NCI-H2081 treated with DMSO at 0.1 percent for 48 hours (cell line): ENCODE data around the gene PPFIBP1.
A peak's percentile ranks its signal among the peaks of the same experiment; 100 is the strongest.
"Not testable (repeated sequence)": the region's sequence is repeated elsewhere in the genome, so short reads cannot be mapped to it uniquely, and the experiment has no call there.

Experiments
- DNase-seq: peaks from one replicate; lab custom pipeline; 2025; lab: John Stamatoyannopoulos, UW

The PPFIBP1 gene

DNA sequence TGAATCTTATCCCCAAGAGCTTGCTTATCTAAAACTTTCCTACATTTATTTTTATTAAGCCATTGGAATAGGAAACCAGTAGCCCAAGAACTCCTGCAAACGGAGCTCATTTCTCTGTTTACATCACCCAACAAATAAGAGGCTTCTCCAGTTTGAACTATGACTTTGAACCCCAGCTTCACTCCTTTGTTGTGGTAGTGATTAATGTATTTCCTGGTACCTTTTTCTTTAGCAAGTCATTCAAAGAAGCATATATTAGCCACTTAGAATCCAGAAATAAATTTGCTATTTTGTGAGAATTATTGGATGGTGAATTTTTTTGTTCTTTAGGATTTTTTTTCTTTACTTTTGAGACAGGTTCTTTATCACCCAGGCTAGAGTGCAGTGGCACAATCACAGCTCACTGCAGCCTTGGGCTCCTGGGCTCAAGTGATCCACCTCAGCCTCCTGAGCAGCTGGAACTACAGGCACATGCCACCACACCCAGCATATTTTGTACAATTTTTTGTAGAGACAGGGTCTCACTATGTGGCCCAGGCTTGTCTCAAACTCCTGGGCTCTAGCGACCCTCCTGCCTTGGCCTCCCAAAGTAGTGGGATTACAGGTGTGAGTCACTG, 104.0 kb downstream of the PPFIBP1 start:
- not testable (repeated sequence) for DNase-seq

DNA sequence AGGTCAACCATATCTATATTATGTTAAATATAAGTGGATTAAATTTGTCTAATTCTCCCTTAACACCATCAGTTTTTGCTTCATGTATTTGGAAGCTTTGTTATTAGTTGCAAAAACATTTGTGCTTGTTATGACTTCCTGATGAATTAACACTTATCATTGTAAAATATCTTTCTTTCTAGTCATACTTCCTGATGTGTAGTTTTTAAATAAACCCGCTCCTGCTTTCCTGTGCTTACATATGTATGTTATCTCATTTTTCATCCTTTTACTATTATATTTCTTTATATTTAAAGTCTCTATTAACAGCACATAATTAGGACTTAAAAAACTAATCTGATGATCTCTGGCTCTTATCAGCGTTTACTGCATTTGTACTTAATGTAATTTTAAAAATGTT, 106.2 kb downstream of the PPFIBP1 start:
- DNase-seq, result not testable (repeated sequence)

DNA sequence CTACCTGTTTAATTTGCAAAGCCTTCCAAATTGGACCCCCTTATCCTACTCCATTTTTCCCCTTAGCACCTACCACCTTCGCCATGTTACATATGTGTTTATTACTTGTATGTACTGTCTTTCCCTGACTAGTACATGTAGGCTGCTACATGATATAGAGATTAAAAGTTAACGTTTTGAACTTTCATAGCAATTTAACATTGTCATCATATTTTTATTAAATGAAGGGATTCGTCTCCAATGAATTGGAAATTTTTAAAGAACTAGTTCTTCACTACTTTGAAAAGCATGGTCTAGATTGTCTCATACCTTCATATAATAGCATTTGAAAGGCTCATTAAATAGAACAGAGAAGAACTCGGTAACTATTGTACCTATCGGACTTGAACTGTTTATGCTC, 107.4 kb downstream of the PPFIBP1 start:
- no peak for DNase-seq

DNA sequence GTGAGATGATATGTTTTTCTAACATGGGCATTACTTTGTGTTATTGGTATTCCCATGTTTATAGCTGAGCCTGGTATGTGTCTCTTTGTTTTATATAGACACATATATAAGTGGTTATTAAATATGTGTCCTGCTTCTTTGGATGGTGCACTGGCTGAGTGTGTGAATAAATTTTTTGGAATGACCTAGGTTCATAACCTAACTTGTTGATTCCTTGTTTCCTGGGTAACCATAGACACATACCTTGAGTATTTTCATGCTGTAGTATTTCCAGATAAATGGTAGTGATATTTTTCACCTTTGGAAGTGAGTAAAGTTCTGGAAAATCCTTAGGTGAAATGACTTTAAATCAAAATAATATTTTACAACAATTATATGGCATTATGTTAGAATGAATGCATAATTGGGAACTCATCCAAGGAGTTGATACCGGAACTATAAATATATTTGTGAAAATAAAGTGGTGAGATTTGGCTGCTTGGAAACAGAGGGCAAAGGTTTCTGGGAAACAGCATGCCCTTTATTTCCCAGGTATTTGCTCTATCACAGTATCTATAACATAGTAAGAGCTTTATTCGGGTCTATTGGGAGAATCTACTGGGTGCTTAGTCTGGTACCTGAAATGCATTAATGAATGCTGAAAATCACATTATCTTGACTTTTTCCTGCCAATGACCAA, 107.9 kb downstream of the PPFIBP1 start:
- no peak for DNase-seq

DNA sequence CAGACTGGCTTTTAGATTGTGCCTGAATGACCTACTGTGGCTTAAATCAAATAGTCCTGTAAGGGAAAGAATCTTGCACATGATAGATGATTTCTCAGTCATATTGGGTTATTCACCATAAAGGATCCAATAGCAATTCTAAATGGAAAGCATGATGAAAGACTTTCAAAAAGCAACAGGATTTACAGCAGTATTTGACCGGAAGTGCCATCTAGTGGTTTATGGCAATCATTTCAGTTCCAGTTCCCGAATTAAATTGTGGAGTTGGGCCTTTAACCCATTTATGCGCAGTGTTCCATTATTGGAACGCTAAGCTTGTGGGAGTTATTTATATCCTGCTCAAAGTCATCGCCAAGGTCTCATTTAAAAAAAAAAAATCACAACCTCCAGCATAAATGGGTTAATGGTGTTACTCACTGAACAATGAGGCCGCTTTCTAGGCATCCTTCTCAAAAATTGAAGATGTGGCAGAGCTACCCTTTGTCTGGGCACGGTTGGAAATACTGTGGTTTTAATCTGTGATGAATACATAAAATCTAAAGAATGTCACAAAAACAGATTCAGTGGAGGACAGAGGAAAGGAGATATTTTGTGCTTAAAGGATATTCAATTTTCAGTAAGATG, 111.5 kb downstream of the PPFIBP1 start:
- peak; percentile 11 for DNase-seq

GRCh38 chr12:27636569-27636968, 112.6 kb downstream of the PPFIBP1 start:
- DNase-seq, result not testable (repeated sequence)

GRCh38 chr12:27637524-27637923, 113.5 kb downstream of the PPFIBP1 start:
- DNase-seq, result no peak

GRCh38 chr12:27639265-27639664, 115.3 kb downstream of the PPFIBP1 start:
- no peak for DNase-seq

DNA sequence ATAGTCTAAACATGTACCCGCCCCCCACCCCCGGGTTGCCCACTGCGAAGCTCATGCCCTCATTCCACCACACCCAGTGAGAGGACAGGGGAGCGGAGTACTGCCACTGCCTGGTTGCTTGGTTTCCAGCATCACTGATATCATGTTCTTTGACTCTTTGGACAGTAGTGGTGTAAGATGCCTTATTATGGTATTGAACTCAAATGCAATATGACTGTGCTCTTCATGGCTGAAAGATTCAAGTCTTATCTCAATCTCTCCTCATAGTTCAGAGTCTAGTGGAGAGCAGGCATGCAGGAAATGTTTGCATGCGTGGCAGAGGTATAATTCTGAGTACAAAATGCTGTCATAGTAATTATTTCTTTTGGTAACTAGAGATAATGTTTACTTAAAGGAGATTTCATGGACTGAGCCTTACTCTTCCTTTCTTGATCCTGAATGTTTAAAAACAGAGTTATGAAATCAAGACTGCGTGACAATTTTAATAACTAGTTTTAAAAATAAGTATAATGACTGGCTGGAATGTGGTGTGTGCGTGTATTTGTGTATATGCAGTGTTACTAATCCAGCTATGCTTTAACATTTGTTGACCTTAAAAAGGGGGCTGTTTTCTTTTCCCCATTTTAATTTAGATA, 116.7 kb downstream of the PPFIBP1 start:
- not testable (repeated sequence) for DNase-seq

DNA sequence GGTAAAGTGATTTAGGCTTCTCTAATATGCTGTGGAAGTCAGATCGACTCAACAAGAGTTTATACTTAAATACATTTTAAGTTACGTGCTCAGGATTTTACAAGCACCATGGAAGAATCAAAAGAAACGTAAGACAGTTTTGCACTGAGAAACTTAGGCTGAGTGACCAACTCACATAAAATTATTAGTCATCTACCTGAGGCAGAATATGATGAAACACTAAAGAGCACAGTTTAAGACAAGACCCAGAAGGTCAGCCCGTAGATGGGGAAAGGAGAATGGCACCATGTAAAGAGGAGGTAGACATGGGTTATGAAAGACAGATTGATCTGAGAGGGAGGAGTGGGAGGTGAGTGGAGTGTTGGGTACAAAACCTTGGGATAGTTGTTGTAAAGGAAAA, 118.4 kb downstream of the PPFIBP1 start:
- not testable (repeated sequence) for DNase-seq

DNA sequence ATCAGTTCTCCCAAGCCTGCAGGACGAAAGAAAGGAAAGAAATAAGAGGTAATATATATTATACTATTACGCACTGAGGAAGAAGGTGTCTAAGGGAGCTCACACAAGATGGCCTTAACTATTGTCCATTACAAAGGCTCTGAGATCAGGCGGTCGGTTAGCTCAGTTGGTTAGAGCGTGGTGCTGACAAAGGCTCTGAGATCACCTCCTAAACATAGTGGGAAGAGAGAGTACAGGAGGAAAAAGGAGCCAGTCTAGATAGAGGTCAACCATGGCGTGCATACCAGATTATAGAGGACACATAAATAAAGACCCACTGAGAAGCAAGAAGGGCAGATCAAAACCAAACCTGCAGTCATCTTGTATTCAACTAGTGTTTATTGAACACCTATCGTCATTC, 118.9 kb downstream of the PPFIBP1 start:
- not testable (repeated sequence) for DNase-seq

- DNase-seq, result no peak
Measured at GRCh38 chr12:27644158-27644845, 120.3 kb downstream of the PPFIBP1 start.

DNA sequence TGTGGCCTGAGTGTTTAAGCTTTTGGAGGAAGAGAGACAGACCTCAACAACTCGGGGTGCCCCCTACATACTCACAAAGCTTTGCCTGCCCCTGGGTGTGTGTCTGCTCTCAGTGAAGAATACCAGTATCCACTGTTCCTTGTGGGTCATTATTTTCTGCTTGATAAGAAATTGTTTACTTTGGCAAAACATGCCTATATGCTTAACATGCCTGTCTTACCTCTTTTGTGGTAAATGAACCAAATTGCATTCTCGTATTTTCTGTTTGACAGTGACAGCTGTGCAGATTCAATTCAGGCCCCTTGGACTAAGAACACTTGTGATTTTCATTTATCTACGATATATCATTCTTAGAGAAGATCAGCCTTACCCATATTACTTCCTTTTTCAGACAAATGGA, 121.7 kb downstream of the PPFIBP1 start:
- no peak for DNase-seq

DNA sequence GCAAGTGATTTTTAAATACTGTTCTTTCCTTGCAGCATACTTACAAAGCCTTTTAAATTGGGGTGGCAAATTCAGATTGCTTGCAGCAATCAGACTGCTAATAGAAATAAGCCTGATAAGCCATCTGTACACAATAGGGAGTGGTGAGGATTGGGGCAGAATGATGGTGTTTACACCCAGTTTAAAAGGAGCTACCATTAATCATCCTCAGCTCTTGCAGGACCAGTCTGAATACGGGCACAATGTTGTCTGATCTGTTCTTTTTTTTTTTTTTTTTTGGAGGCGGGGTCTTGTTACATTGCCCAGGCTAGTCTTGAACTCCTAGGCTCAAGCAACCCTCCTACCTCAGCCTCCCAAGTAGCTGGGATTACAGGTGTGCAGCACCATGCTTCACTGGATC, 122.1 kb downstream of the PPFIBP1 start:
- no peak for DNase-seq

- no peak for DNase-seq
Measured at GRCh38 chr12:27650011-27650410, 126.0 kb downstream of the PPFIBP1 start.

GRCh38 chr12:27651201-27651600, 127.2 kb downstream of the PPFIBP1 start:
- no peak for DNase-seq

DNA sequence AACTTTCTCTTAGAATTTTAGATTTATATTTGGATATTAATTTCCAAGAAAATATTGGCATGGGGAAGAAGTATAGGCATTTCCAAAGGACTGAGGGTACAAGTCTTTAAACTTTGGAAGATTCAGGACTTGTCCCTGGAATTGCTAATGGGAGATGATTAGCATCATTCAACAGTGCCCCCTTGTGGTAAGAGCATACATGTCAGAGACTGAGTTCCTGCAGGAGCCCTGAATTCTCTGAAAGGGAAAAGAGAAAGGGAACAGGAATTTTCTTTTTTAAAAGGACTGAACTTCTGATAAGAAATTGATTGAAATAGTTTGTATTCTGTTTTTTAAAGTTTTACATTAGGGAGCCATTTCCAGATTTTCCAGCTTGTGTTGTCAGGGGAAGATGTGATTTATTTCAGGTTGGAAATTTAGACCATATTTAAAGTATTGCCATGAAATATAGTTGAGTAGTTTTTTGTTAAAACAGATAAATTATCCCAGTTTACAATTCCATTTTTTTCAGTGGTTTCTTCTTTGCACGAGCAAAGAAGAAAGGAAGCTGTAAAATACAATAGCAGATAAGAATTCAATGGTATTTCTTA, 128.3 kb downstream of the PPFIBP1 start:
- peak; percentile 7 for DNase-seq

DNA sequence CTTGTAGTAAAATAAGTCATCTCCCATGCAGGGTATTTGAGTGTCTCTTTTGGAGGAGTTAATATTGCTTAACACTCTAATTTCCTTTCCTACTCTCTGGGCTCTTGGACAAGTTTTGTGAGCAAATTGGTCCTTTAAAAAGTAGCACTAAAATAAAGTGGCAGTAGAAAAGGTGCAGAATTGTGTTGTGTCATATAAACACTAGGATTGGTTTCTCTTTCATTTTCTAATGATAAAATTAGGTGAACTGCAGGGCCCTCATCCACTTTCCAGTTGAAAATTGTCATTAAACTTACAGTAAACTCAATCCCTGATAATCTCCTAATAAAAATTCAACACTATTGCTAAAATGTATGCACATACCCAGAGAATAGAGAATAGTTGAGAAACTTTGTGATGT, 129.7 kb downstream of the PPFIBP1 start:
- DNase-seq, result no peak

DNA sequence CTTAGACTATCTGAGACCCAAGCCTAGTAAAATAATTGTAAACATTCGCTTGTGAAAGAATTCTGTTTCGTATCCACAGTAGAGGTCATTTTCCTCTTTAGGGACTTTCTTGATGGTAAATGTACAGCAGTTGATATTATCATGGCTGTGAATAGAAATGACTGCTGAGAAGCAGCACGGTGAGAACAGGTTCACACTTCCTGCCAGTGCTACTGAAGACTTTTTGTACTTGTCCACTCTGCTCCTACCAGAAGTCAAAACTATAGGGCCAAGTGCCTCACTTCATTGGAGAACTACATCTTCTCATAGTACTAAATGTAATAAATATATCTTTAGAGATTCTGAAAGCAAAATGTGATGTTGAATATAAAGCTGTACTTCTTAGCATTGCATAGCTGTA, 131.5 kb downstream of the PPFIBP1 start:
- DNase-seq, result not testable (repeated sequence)

- DNase-seq, result no peak
Measured at GRCh38 chr12:27657296-27657695, 133.3 kb downstream of the PPFIBP1 start.

DNA sequence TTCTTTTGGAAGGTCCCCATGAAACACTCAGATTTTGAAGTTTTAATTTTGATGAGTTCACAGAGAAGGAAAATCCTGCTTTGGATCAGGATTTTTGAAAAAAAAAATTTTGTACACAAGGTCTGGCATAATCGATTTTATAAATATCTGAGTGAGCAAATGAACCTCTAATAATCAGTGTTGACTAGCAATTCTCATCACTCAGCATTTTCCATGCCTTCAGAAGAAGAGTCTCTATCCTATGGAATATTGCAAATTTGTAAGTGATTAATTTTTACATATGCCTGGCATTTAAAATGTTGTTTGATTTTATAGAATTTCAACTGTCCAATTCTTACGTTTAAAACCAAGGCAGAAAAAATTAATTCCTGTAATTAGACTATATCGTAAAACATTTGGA, 141.7 kb downstream of the PPFIBP1 start:
- DNase-seq, result no peak

- no peak for DNase-seq
Measured at GRCh38 chr12:27666510-27666909, 142.5 kb downstream of the PPFIBP1 start.
